ENCODE measurements around the gene ANGPTL4.
"Not testable (repeated sequence)": the region's sequence is repeated elsewhere in the genome, so short reads cannot be mapped to it uniquely, and the experiment has no call there.

Gene ANGPTL4

GRCh38 chr19:8389891-8390616 is 26.1 kb downstream of the ANGPTL4 start, which contains the start of gene RAB11B:
TSS of gene RAB11B (plus strand) at chr19:8390360. CDS start at chr19:8390417, 57 bp downstream.
- peak; percentile 78 for DNase-seq (ENCODE audit: low read depth)

GRCh38 chr19:8390617-8390981 is 26.6 kb downstream of the ANGPTL4 start:
- peak; percentile 87 for DNase-seq (ENCODE audit: low read depth)

GRCh38 chr19:8391198-8392016 is 27.5 kb downstream of the ANGPTL4 start:
- no peak for DNase-seq (ENCODE audit: low read depth)

GRCh38 chr19:8392017-8392591 is 28.1 kb downstream of the ANGPTL4 start:
- no peak for DNase-seq (ENCODE audit: low read depth)

- DNase-seq (ENCODE audit: low read depth) = no peak
These were observed 29.4 kb downstream of the ANGPTL4 start for GRCh38 chr19:8393192-8393870.

- no peak for DNase-seq (ENCODE audit: low read depth)
These were observed 29.9 kb downstream of the ANGPTL4 start for GRCh38 chr19:8393871-8394250.

- no peak for DNase-seq (ENCODE audit: low read depth)
These were observed 31.7 kb downstream of the ANGPTL4 start for GRCh38 chr19:8395621-8396082.

GRCh38 chr19:8396185-8396562 is 32.2 kb downstream of the ANGPTL4 start:
- no peak for DNase-seq (ENCODE audit: low read depth)

GRCh38 chr19:8396563-8397203 is 32.7 kb downstream of the ANGPTL4 start:
- peak; percentile 38 for DNase-seq (ENCODE audit: low read depth)

GRCh38 chr19:8397271-8397670 is 33.3 kb downstream of the ANGPTL4 start:
- no peak for DNase-seq (ENCODE audit: low read depth)

- DNase-seq (ENCODE audit: low read depth) = no peak
These were observed 33.9 kb downstream of the ANGPTL4 start for GRCh38 chr19:8397746-8398310.

- no peak for DNase-seq (ENCODE audit: low read depth)
These were observed 34.4 kb downstream of the ANGPTL4 start for GRCh38 chr19:8398311-8398771.

- DNase-seq (ENCODE audit: low read depth) = no peak
These were observed 35.8 kb downstream of the ANGPTL4 start for GRCh38 chr19:8399681-8400188.

- DNase-seq (ENCODE audit: low read depth) = no peak
These were observed 38.0 kb downstream of the ANGPTL4 start for GRCh38 chr19:8401981-8402411.

GRCh38 chr19:8403098-8403819 is 39.3 kb downstream of the ANGPTL4 start:
- DNase-seq (ENCODE audit: low read depth) = no peak

GRCh38 chr19:8403820-8404109 is 39.8 kb downstream of the ANGPTL4 start:
- no peak for DNase-seq (ENCODE audit: low read depth)

- no peak for DNase-seq (ENCODE audit: low read depth)
These were observed 40.6 kb downstream of the ANGPTL4 start for GRCh38 chr19:8404391-8405151.

- not testable (repeated sequence) for DNase-seq (ENCODE audit: low read depth)
These were observed 46.8 kb downstream of the ANGPTL4 start for GRCh38 chr19:8410718-8411117.

GRCh38 chr19:8412783-8413628 is 49.1 kb downstream of the ANGPTL4 start, which contains the start of gene MARCHF2:
TSS of gene MARCHF2 (plus strand) at chr19:8413305. CDS start at chr19:8421841, 8,536 bp downstream.
- DNase-seq (ENCODE audit: low read depth) = peak; percentile 96
